ENCODE data around the gene RWDD2A. TPM values are rescaled to one million over a fixed set of nuclear protein-coding genes. Genes with fewer than 3 reads are reported as not detected.
A peak's percentile ranks its signal among the peaks of the same experiment; 100 is the strongest.

Gene RWDD2A
- total RNA-seq, 6 experiments from 2014 or later = 4.0 to 5.1 (median 4.3) TPM

GRCh38 chr6:83176246-83176645 is 16.9 kb upstream of the RWDD2A start:
- Mint-ChIP-seq H3K4me3 (no peak overlapping the region), H3K9me3 (no peaks in the 10 kb centered on the region), H3K27me3 (ENCODE audit: insufficient read depth) (peaks cover 2% of the 10 kb centered on the region), H3K27ac (peak overlapping the region; percentile 28; the same call in 1 of the 2 replicates), H3K36me3 (ENCODE audit: low read depth) (peaks cover 36% of the 10 kb centered on the region), H3K4me1 (ENCODE audit: low read depth) (no peaks in the 10 kb centered on the region)
- no peak for TF ChIP-seq CTCF (IDR thresholded peaks at IDR 0.05)
- DNase-seq = no peak

GRCh38 chr6:83180426-83180950 is 12.7 kb upstream of the RWDD2A start:
- peaks cover 2% of the 10 kb centered on the region for H3K27me3 Mint-ChIP-seq (ENCODE audit: insufficient read depth)
- H3K9me3 Mint-ChIP-seq = no peaks in the 10 kb centered on the region
- H3K4me1 Mint-ChIP-seq (ENCODE audit: low read depth) = peaks cover 40% of the 10 kb centered on the region
- no peak for DNase-seq
- H3K4me3 Mint-ChIP-seq = no peak overlapping the region
- no peak overlapping the region for H3K27ac Mint-ChIP-seq
- peaks cover 45% of the 10 kb centered on the region for H3K36me3 Mint-ChIP-seq (ENCODE audit: low read depth)
- TF ChIP-seq CTCF (IDR thresholded peaks at IDR 0.05) = no peak

- H3K4me3 Mint-ChIP-seq = peak overlapping the region; percentile 43
- H3K36me3 Mint-ChIP-seq (ENCODE audit: low read depth) = peaks cover 46% of the 10 kb centered on the region
- no peak for DNase-seq
- peaks cover 1% of the 10 kb centered on the region; the same call in 1 of the 2 replicates for H3K27me3 Mint-ChIP-seq (ENCODE audit: insufficient read depth)
- H3K9me3 Mint-ChIP-seq = no peaks in the 10 kb centered on the region
- TF ChIP-seq CTCF (IDR thresholded peaks at IDR 0.05) = no peak
- peaks cover 46% of the 10 kb centered on the region for H3K4me1 Mint-ChIP-seq (ENCODE audit: low read depth)
- peak overlapping the region; percentile 93 for H3K27ac Mint-ChIP-seq
Observed at GRCh38 chr6:83182114-83182513, 11.0 kb upstream of the RWDD2A start.

- Mint-ChIP-seq H3K36me3 (ENCODE audit: low read depth) (peaks cover 42% of the 10 kb centered on the region), H3K4me3 (peak overlapping the region; percentile 74), H3K4me1 (ENCODE audit: low read depth) (peaks cover 46% of the 10 kb centered on the region), H3K27ac (peak overlapping the region; percentile 93), H3K9me3 (no peaks in the 10 kb centered on the region), H3K27me3 (ENCODE audit: insufficient read depth) (no peaks in the 10 kb centered on the region)
- no peak for TF ChIP-seq CTCF (IDR thresholded peaks at IDR 0.05)
- DNase-seq = peak; percentile 96
Observed at GRCh38 chr6:83183082-83183828, 9.9 kb upstream of the RWDD2A start.

GRCh38 chr6:83185096-83185495 is 8.1 kb upstream of the RWDD2A start:
- H3K36me3 Mint-ChIP-seq (ENCODE audit: low read depth) = peaks cover 52% of the 10 kb centered on the region
- H3K27ac Mint-ChIP-seq = peak overlapping the region; percentile 93
- H3K27me3 Mint-ChIP-seq (ENCODE audit: insufficient read depth) = no peaks in the 10 kb centered on the region; the same call in 1 of the 2 replicates
- no peak for TF ChIP-seq CTCF (IDR thresholded peaks at IDR 0.05)
- peaks cover 55% of the 10 kb centered on the region for H3K4me1 Mint-ChIP-seq (ENCODE audit: low read depth)
- H3K9me3 Mint-ChIP-seq = no peaks in the 10 kb centered on the region
- peak overlapping the region; percentile 25; the same call in 1 of the 2 replicates for H3K4me3 Mint-ChIP-seq
- no peak for DNase-seq

Measured in HFFc6 (cell line).